Activated CD4-positive, alpha-beta T cell treated with anti-CD3 and anti-CD28 coated beads for 36 hours (primary cell): ENCODE data around the gene FLT4. TPM values are rescaled to one million over a fixed set of nuclear protein-coding genes. Genes with fewer than 3 reads are reported as not detected.
A peak's percentile ranks its signal among the peaks of the same experiment; 100 is the strongest.

ENCODE experiments used
- ATAC-seq: fragments of 200-7000 bp; cut with Tn5 transposase; one replicate; pipeline ENCODE4 v1.10.0; 2021; ENCODE audit warnings: mild to moderate bottlenecking, moderate library complexity
- CTCF ChIA-PET: fragments of 350-600 bp; sonication (Branson Sonifier 250); formaldehyde crosslinking; loops from one replicate; lab custom pipeline; 2021; ENCODE audit warnings: antibody characterized with exemption; lab: Charles Lee
- POLR2A ChIA-PET: fragments of 350-600 bp; sonication (Branson Sonifier 250); formaldehyde crosslinking; loops from one replicate; lab custom pipeline; 2021; ENCODE audit warnings: antibody characterized with exemption, inconsistent platforms; lab: Charles Lee
- DNase-seq: peaks from one replicate; pipeline ENCODE4 v3.0.0-alpha.2; 2020
- H3K27ac Mint-ChIP-seq: one replicate; pipeline ENCODE4 v1.8.0; 2021; ENCODE audit warnings: mixed read lengths
- H3K27me3 Mint-ChIP-seq: one replicate; pipeline ENCODE4 v1.8.0; 2021; ENCODE audit warnings: mixed read lengths
- H3K36me3 Mint-ChIP-seq: one replicate; pipeline ENCODE4 v1.8.0; 2021; ENCODE audit warnings: low read depth, mixed read lengths
- H3K4me1 Mint-ChIP-seq: one replicate; pipeline ENCODE4 v1.8.0; 2021; ENCODE audit warnings: mixed read lengths
- H3K4me3 Mint-ChIP-seq: one replicate; pipeline ENCODE4 v1.8.0; 2021; ENCODE audit warnings: mild to moderate bottlenecking, moderate library complexity, mixed read lengths
- H3K9me3 Mint-ChIP-seq: one replicate; pipeline ENCODE4 v1.8.0; 2021; ENCODE audit warnings: low read depth, mixed read lengths
- intact Hi-C, 2 experiments: fragments of 100-400 bp; cut with DNase I in 1 of 2; cut with micrococcal nuclease in 1 of 2; formaldehyde crosslinking; loops; one replicate each; pipeline versions ENCODE4 v1.14.2 to v1.15.1; 2022 to 2024; cut with DNase I, micrococcal nuclease
- total RNA-seq, 2 experiments: library from RNA; stranded (reverse); gene quantifications; one replicate each; pipeline ENCODE4 v1.2.3, GENCODE V29; 2021

FLT4 gene
- total RNA-seq, 2 experiments from 2014 or later: 0.75 to 0.98 TPM

- CTCF ChIA-PET: no interaction called here
- intact Hi-C loops: no loop called here
- Mint-ChIP-seq H3K4me3 (no peak overlapping the region), H3K27me3 (no peaks in the 10 kb centered on the region), H3K36me3 (no peaks in the 10 kb centered on the region), H3K9me3 (no peaks in the 10 kb centered on the region), H3K27ac (no peak overlapping the region), H3K4me1 (peaks cover 3% of the 10 kb centered on the region)
- DNase-seq (no peak), ATAC-seq (no peak)
- POLR2A ChIA-PET: no interaction called here
Measured at GRCh38 chr5:180624587-180624986, 24.8 kb downstream of the FLT4 start.

- H3K27me3 Mint-ChIP-seq: no peaks in the 10 kb centered on the region
- no peak overlapping the region for H3K4me3 Mint-ChIP-seq
- ATAC-seq: no peak
- H3K9me3 Mint-ChIP-seq: no peaks in the 10 kb centered on the region
- H3K4me1 Mint-ChIP-seq: peaks cover 3% of the 10 kb centered on the region
- H3K27ac Mint-ChIP-seq: no peak overlapping the region
- ChIA-PET POLR2A (no interaction called here), CTCF (no interaction called here)
- H3K36me3 Mint-ChIP-seq: no peaks in the 10 kb centered on the region
- intact Hi-C loops: no loop called here
- DNase-seq: no peak
Measured at GRCh38 chr5:180623844-180624243, 25.6 kb downstream of the FLT4 start.

- Mint-ChIP-seq H3K27ac (no peak overlapping the region), H3K36me3 (no peaks in the 10 kb centered on the region), H3K27me3 (no peaks in the 10 kb centered on the region), H3K4me1 (peaks cover 3% of the 10 kb centered on the region), H3K4me3 (no peak overlapping the region), H3K9me3 (no peaks in the 10 kb centered on the region)
- ATAC-seq: no peak
- ChIA-PET CTCF (no interaction called here), POLR2A (no interaction called here)
- intact Hi-C loops: no loop called here
- DNase-seq: no peak
Measured at GRCh38 chr5:180623411-180623834, 26.0 kb downstream of the FLT4 start.

- no peak overlapping the region for H3K4me3 Mint-ChIP-seq
- peaks cover 3% of the 10 kb centered on the region for H3K4me1 Mint-ChIP-seq
- ChIA-PET CTCF (no interaction called here), POLR2A (no interaction called here)
- ATAC-seq: no peak
- no peak overlapping the region for H3K27ac Mint-ChIP-seq
- intact Hi-C loops: no loop called here
- no peaks in the 10 kb centered on the region for H3K36me3 Mint-ChIP-seq
- H3K9me3 Mint-ChIP-seq: no peaks in the 10 kb centered on the region
- DNase-seq: no peak
- no peaks in the 10 kb centered on the region for H3K27me3 Mint-ChIP-seq
Measured at GRCh38 chr5:180622910-180623309, 26.5 kb downstream of the FLT4 start.

GRCh38 chr5:180621311-180621710 is 28.1 kb downstream of the FLT4 start:
- H3K9me3 Mint-ChIP-seq: no peaks in the 10 kb centered on the region
- intact Hi-C loops: no loop called here
- H3K4me1 Mint-ChIP-seq: peaks cover 3% of the 10 kb centered on the region
- POLR2A ChIA-PET: no interaction called here
- H3K27me3 Mint-ChIP-seq: no peaks in the 10 kb centered on the region
- no peak overlapping the region for H3K4me3 Mint-ChIP-seq
- CTCF ChIA-PET: no interaction called here
- no peak for ATAC-seq
- no peak overlapping the region for H3K27ac Mint-ChIP-seq
- no peak for DNase-seq
- no peaks in the 10 kb centered on the region for H3K36me3 Mint-ChIP-seq

GRCh38 chr5:180620014-180620413 is 29.4 kb downstream of the FLT4 start:
- H3K4me1 Mint-ChIP-seq: peaks cover 3% of the 10 kb centered on the region
- H3K27ac Mint-ChIP-seq: no peak overlapping the region
- H3K27me3 Mint-ChIP-seq: no peaks in the 10 kb centered on the region
- CTCF ChIA-PET: no interaction called here
- POLR2A ChIA-PET: no interaction called here
- H3K36me3 Mint-ChIP-seq: no peaks in the 10 kb centered on the region
- no peak for ATAC-seq
- DNase-seq: no peak
- H3K4me3 Mint-ChIP-seq: no peak overlapping the region
- intact Hi-C loops: no loop called here
- no peaks in the 10 kb centered on the region for H3K9me3 Mint-ChIP-seq

GRCh38 chr5:180619563-180619915 is 29.9 kb downstream of the FLT4 start:
- Mint-ChIP-seq H3K27me3 (no peaks in the 10 kb centered on the region), H3K27ac (no peak overlapping the region), H3K4me3 (no peak overlapping the region), H3K4me1 (peaks cover 3% of the 10 kb centered on the region), H3K9me3 (no peaks in the 10 kb centered on the region), H3K36me3 (no peaks in the 10 kb centered on the region)
- ChIA-PET POLR2A (no interaction called here), CTCF (interaction anchor here (0.5 to 1.0 kb wide), 3 partner anchors 99 to 410 kb away, joined by 3 read pairs; no protein-coding TSS in a partner anchor)
- ATAC-seq: no peak
- intact Hi-C loops: no loop called here
- no peak for DNase-seq

GRCh38 chr5:180618829-180619562 is 30.4 kb downstream of the FLT4 start:
- Mint-ChIP-seq H3K27ac (no peak overlapping the region), H3K9me3 (no peaks in the 10 kb centered on the region), H3K36me3 (no peaks in the 10 kb centered on the region), H3K27me3 (no peaks in the 10 kb centered on the region), H3K4me1 (peaks cover 3% of the 10 kb centered on the region), H3K4me3 (peak overlapping the region; percentile 39)
- intact Hi-C loops: no loop called here
- CTCF ChIA-PET: interaction anchor here (0.5 to 1.0 kb wide), 4 partner anchors 99 to 409 kb away, joined by 3 read pairs; no protein-coding TSS in a partner anchor
- ATAC-seq (peak; percentile 80), DNase-seq (peak; percentile 65)
- POLR2A ChIA-PET: interaction anchor here (0.5 kb wide), 1 partner anchor 573 kb away, joined by 4 read pairs; no protein-coding TSS in a partner anchor

GRCh38 chr5:180618487-180618828 is 30.9 kb downstream of the FLT4 start:
- Mint-ChIP-seq H3K36me3 (no peaks in the 10 kb centered on the region), H3K4me3 (peak overlapping the region; percentile 21), H3K9me3 (no peaks in the 10 kb centered on the region), H3K4me1 (no peaks in the 10 kb centered on the region), H3K27ac (no peak overlapping the region), H3K27me3 (no peaks in the 10 kb centered on the region)
- ChIA-PET POLR2A (interaction anchor here (0.5 kb wide), 1 partner anchor 573 kb away, joined by 4 read pairs; no protein-coding TSS in a partner anchor), CTCF (interaction anchor here (0.8 to 1.0 kb wide), 2 partner anchors 100 to 118 kb away, joined by 3 read pairs; no protein-coding TSS in a partner anchor)
- ATAC-seq (no peak), DNase-seq (no peak)
- intact Hi-C loops: no loop called here

- no peaks in the 10 kb centered on the region for H3K4me1 Mint-ChIP-seq
- POLR2A ChIA-PET: no interaction called here
- no peaks in the 10 kb centered on the region for H3K27me3 Mint-ChIP-seq
- intact Hi-C loops: no loop called here
- H3K4me3 Mint-ChIP-seq: no peak overlapping the region
- H3K36me3 Mint-ChIP-seq: no peaks in the 10 kb centered on the region
- no peaks in the 10 kb centered on the region for H3K9me3 Mint-ChIP-seq
- DNase-seq (no peak), ATAC-seq (no peak)
- no peak overlapping the region for H3K27ac Mint-ChIP-seq
- CTCF ChIA-PET: no interaction called here
Measured at GRCh38 chr5:180613814-180614188, 35.6 kb downstream of the FLT4 start.

GRCh38 chr5:180613188-180613813 is 36.1 kb downstream of the FLT4 start:
- no peaks in the 10 kb centered on the region for H3K9me3 Mint-ChIP-seq
- H3K27ac Mint-ChIP-seq: no peak overlapping the region
- DNase-seq: no peak
- intact Hi-C loops: no loop called here
- no peak overlapping the region for H3K4me3 Mint-ChIP-seq
- ChIA-PET POLR2A (no interaction called here), CTCF (no interaction called here)
- H3K27me3 Mint-ChIP-seq: no peaks in the 10 kb centered on the region
- H3K36me3 Mint-ChIP-seq: no peaks in the 10 kb centered on the region
- no peaks in the 10 kb centered on the region for H3K4me1 Mint-ChIP-seq
- no peak for ATAC-seq

- intact Hi-C loops: no loop called here
- H3K36me3 Mint-ChIP-seq: no peaks in the 10 kb centered on the region
- no peaks in the 10 kb centered on the region for H3K9me3 Mint-ChIP-seq
- H3K4me3 Mint-ChIP-seq: no peak overlapping the region
- ChIA-PET POLR2A (no interaction called here), CTCF (no interaction called here)
- DNase-seq (no peak), ATAC-seq (no peak)
- H3K4me1 Mint-ChIP-seq: no peaks in the 10 kb centered on the region
- H3K27me3 Mint-ChIP-seq: no peaks in the 10 kb centered on the region
- H3K27ac Mint-ChIP-seq: no peak overlapping the region
Measured at GRCh38 chr5:180612683-180613082, 36.7 kb downstream of the FLT4 start.
